ENCODE measurements around the gene GLCE. TPM values are rescaled to one million over a fixed set of nuclear protein-coding genes. Genes with fewer than 3 reads are reported as not detected.

Gene GLCE
- total RNA-seq, 2 donors from 2014 or later, result 6.6 to 9.3 TPM

GRCh38 chr15:69244798-69245197 is 84.4 kb downstream of the GLCE start:
- intact Hi-C loops (cut with DNase I), result no loop called here
- H3K4me3 ChIP-seq, result no peak overlapping the region
- no peaks in the 10 kb centered on the region for H3K36me3 ChIP-seq (replicated peaks in 1 of 2; ENCODE audit: insufficient read depth in 1 of 2, low read depth in 2 of 2)
- WGBS, 2 donors, result 21 to 25% methylated on average over 2 of the region's 2 CpGs
- DNase-seq (no peak), ATAC-seq (no peak)
- no peaks in the 10 kb centered on the region for H3K27me3 ChIP-seq
- H3K27ac ChIP-seq, result no peak overlapping the region
- H3K4me1 ChIP-seq, result no peaks in the 10 kb centered on the region
- TF ChIP-seq POLR2A (IDR thresholded peaks at IDR 0.05) (no peak), CTCF (IDR thresholded peaks at IDR 0.05) (no peak)
- no peaks in the 10 kb centered on the region for H3K9me3 ChIP-seq

GRCh38 chr15:69253156-69253555 is 92.7 kb downstream of the GLCE start:
- H3K36me3 ChIP-seq (replicated peaks in 1 of 2; ENCODE audit: insufficient read depth in 1 of 2, low read depth in 2 of 2), result no peaks in the 10 kb centered on the region
- ATAC-seq (no peak), DNase-seq (peak in 2 of 4 donors; percentile 8 to 17)
- TF ChIP-seq POLR2A (IDR thresholded peaks at IDR 0.05), result no peak
- TF ChIP-seq CTCF (IDR thresholded peaks at IDR 0.05), result no peak
- intact Hi-C loops (cut with DNase I), result no loop called here
- H3K9me3 ChIP-seq, result no peaks in the 10 kb centered on the region
- WGBS, 2 donors, result 28 to 41% methylated on average over 3 of the region's 3 CpGs
- no peak overlapping the region for H3K4me3 ChIP-seq
- H3K27ac ChIP-seq, result peak overlapping the region in 1 of 4 donors; percentile 29
- H3K27me3 ChIP-seq, result no peaks in the 10 kb centered on the region
- no peaks in the 10 kb centered on the region for H3K4me1 ChIP-seq

- intact Hi-C loops (cut with DNase I), result loop anchor here (10.0 kb wide), 1 partner anchor 211 kb away; no protein-coding TSS in a partner anchor
- no peak for ATAC-seq
- Histone ChIP-seq H3K9me3 (no peaks in the 10 kb centered on the region), H3K4me1 (no peaks in the 10 kb centered on the region), H3K4me3 (no peak overlapping the region), H3K27ac (no peak overlapping the region), H3K36me3 (replicated peaks in 1 of 2; ENCODE audit: insufficient read depth in 1 of 2, low read depth in 2 of 2) (no peaks in the 10 kb centered on the region), H3K27me3 (no peaks in the 10 kb centered on the region)
- 28 to 31% methylated on average over 5 of the region's 5 CpGs for WGBS, 2 donors
- DNase-seq, result no peak
- TF ChIP-seq POLR2A (IDR thresholded peaks at IDR 0.05) (no peak), CTCF (IDR thresholded peaks at IDR 0.05) (peak; percentile 8 to 66 (median 61))
Measured at GRCh38 chr15:69265347-69265955, 105.0 kb downstream of the GLCE start.

- intact Hi-C loops (cut with DNase I), result no loop called here
- peaks cover 7% of the 10 kb centered on the region for H3K4me1 ChIP-seq
- DNase-seq, result no peak
- no peaks in the 10 kb centered on the region for H3K36me3 ChIP-seq (replicated peaks in 1 of 2; ENCODE audit: insufficient read depth in 1 of 2, low read depth in 2 of 2)
- H3K27me3 ChIP-seq, result no peaks in the 10 kb centered on the region
- H3K4me3 ChIP-seq, result no peak overlapping the region
- no peaks in the 10 kb centered on the region for H3K9me3 ChIP-seq
- no peak overlapping the region for H3K27ac ChIP-seq
- no peak for ATAC-seq
- TF ChIP-seq CTCF (IDR thresholded peaks at IDR 0.05) (no peak), POLR2A (IDR thresholded peaks at IDR 0.05) (no peak)
Measured at GRCh38 chr15:69271217-69271616, 110.8 kb downstream of the GLCE start.

GRCh38 chr15:69272139-69272538 is 111.7 kb downstream of the GLCE start:
- Histone ChIP-seq H3K9me3 (no peaks in the 10 kb centered on the region), H3K4me1 (peaks cover 10% of the 10 kb centered on the region), H3K27me3 (no peaks in the 10 kb centered on the region), H3K36me3 (replicated peaks in 1 of 2; ENCODE audit: insufficient read depth in 1 of 2, low read depth in 2 of 2) (no peaks in the 10 kb centered on the region), H3K4me3 (no peak overlapping the region), H3K27ac (no peak overlapping the region)
- ATAC-seq, result no peak
- no peak for DNase-seq
- intact Hi-C loops (cut with DNase I), result no loop called here
- WGBS, 2 donors, result 68 to 73% methylated on average over 3 of the region's 3 CpGs
- TF ChIP-seq CTCF (IDR thresholded peaks at IDR 0.05) (no peak), POLR2A (IDR thresholded peaks at IDR 0.05) (no peak)
